Panc1 (cell line): Measurements from ENCODE around the gene MNT. TPM values are rescaled to one million over a fixed set of nuclear protein-coding genes. Genes with fewer than 3 reads are reported as not detected.

Experiments used
- ATAC-seq: fragments of 200-7000 bp; cut with Tn5 transposase; 2 replicates; pipeline ENCODE4 v1.9.1; 2020; ENCODE audit warnings: mild to moderate bottlenecking, moderate library complexity
- BruUV-seq: library from RNA; stranded (reverse); fragments of 400-500 nt; replicated peaks from 2 replicates; lab custom pipeline; 2021; lab: Mats Ljungman, UMichigan
- CTCF ChIA-PET: fragments of 300-600 bp; sonication (Branson Sonifier 250); formaldehyde crosslinking; loops from one replicate; lab custom pipeline; 2022; ENCODE audit warnings: antibody characterized with exemption; lab: Charles Lee
- POLR2A ChIA-PET: fragments of 300-600 bp; sonication (Branson Sonifier 250); formaldehyde crosslinking; loops from one replicate; lab custom pipeline; 2022; ENCODE audit warnings: antibody characterized with exemption; lab: Charles Lee
- DNase-seq: peaks from one replicate; pipeline ENCODE4 v3.0.0-alpha.2; 2010; ENCODE audit warnings: low read depth, low spot score
- H3K27ac ChIP-seq: 2 replicates; pipeline ENCODE4 v1.5.1; 2011; ENCODE audit warnings: mild to moderate bottlenecking, low read length, inconsistent platforms
- H3K27me3 ChIP-seq: fragments of 200-500 bp; sonication (Bioruptor generic); 2 replicates; pipeline ENCODE4 v1.6.0; 2014; ENCODE audit warnings: low read length, inconsistent platforms; ENCODE audit not compliant: control insufficient read depth, insufficient read depth
- H3K36me3 ChIP-seq: fragments of 200-500 bp; sonication (Bioruptor generic); 2 replicates; pipeline ENCODE4 v1.5.1; 2014; ENCODE audit warnings: inconsistent platforms, mild to moderate bottlenecking, low read length, moderate library complexity; ENCODE audit not compliant: control insufficient read depth, insufficient read depth
- H3K4me1 ChIP-seq: 2 replicates; pipeline ENCODE4 v1.5.1; 2011; ENCODE audit warnings: inconsistent platforms, mild to moderate bottlenecking, low read length, moderate library complexity; ENCODE audit not compliant: control insufficient read depth, insufficient read depth
- H3K4me3 ChIP-seq, 2 experiments: 2 replicates each; pipeline ENCODE4 v1.5.1; 2011 to 2012; ENCODE audit warnings: low read depth in 2 of 2, low read length in 2 of 2, mild to moderate bottlenecking in 2 of 2, inconsistent platforms in 1 of 2, moderate library complexity in 1 of 2
- H3K9me3 ChIP-seq: fragments of 200-500 bp; sonication (Bioruptor generic); 2 replicates; pipeline ENCODE4 v1.5.1; 2014; ENCODE audit warnings: low read depth, mild to moderate bottlenecking, inconsistent platforms, low read length, moderate library complexity; ENCODE audit not compliant: control insufficient read depth, insufficient read depth
- CTCF ChIP-seq: fragments of 450-650 bp; IDR thresholded peaks from 2 replicates; pipeline ENCODE4 v1.5.1; 2017; ENCODE audit warnings: mild to moderate bottlenecking
- POLR2AphosphoS5 ChIP-seq: IDR thresholded peaks from 2 replicates; pipeline ENCODE4 v1.6.1; 2012; ENCODE audit warnings: mild to moderate bottlenecking, low read depth, low read length, moderate library complexity
- REST ChIP-seq, 2 experiments: IDR thresholded peaks; 2 replicates each; pipeline ENCODE4 v1.6.1; 2011 to 2012; ENCODE audit warnings: low read depth in 2 of 2, control low read depth in 1 of 2, low read length in 1 of 2, mild to moderate bottlenecking in 1 of 2, moderate library complexity in 1 of 2; ENCODE audit not compliant: insufficient read depth in 1 of 2
- SIN3A ChIP-seq: IDR thresholded peaks from 2 replicates; pipeline ENCODE4 v1.6.1; 2012; ENCODE audit warnings: low read depth, mild to moderate bottlenecking, low read length, moderate library complexity, borderline replicate concordance; ENCODE audit not compliant: insufficient read depth
- TCF7L2 ChIP-seq: IDR thresholded peaks from 2 replicates; pipeline ENCODE4 v1.6.1; 2011; ENCODE audit warnings: mild to moderate bottlenecking, low read depth, low read length, inconsistent platforms
- in situ Hi-C: cut with HindIII; loops from 2 replicates; pipeline ENCODE4 v1.10.0; 2016; ENCODE audit warnings: low sequenced_read_pairs, low pct_unique_long_range_greater_than_20kb
- intact Hi-C: fragments of 100-400 bp; cut with micrococcal nuclease; formaldehyde crosslinking; loops from one replicate; pipeline ENCODE4 v1.10.0; 2022; ENCODE audit not compliant: unreplicated experiment
- total RNA-seq: library from RNA; stranded (reverse); gene quantifications from one replicate; pipeline ENCODE4 v1.2.1, GENCODE V29; 2021; ENCODE audit not compliant: unreplicated experiment

Gene MNT
- total RNA-seq, 1 experiment from 2014 or later = 31.8 TPM

DNA sequence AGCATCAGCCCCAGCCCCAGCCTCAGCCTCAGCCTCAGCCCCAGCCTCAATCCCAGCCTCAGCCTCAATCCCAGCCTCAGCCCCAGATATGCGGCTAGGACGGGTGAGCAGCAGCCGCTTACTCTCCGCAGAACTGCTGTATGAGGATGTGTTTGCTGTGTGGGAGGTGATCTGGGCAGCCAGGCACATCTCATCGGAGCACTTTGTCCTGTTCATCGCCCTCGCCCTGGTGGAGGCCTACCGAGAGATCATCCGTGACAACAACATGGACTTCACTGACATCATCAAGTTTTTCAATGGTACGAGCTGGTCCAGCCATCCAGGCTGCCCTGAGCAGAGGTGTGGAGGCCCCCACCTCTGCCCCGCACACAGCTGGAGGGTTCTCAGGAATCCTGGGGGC is 22.0 kb downstream of the MNT start:
- no peak for DNase-seq
- ATAC-seq = no peak
- peaks cover 5% of the 10 kb centered on the region for H3K4me1 ChIP-seq
- POLR2A ChIA-PET = interaction anchor here (0.7 kb wide), 1 partner anchor 296 kb away, joined by 3 read pairs; no protein-coding TSS in a partner anchor
- no peaks in the 10 kb centered on the region for H3K27me3 ChIP-seq
- no peak overlapping the region for H3K27ac ChIP-seq
- H3K36me3 ChIP-seq = no peaks in the 10 kb centered on the region
- intact Hi-C loops (no loop called here), in situ Hi-C loops (no loop called here)
- TF ChIP-seq CTCF (no peak), REST (IDR thresholded peaks at IDR 0.05; ENCODE audit: insufficient read depth in 1 of 2, low read depth in 2 of 2, low read length in 1 of 2) (no peak), TCF7L2 (no peak), POLR2AphosphoS5 (no peak)
- no peaks in the 10 kb centered on the region for H3K9me3 ChIP-seq
- no peak overlapping the region for H3K4me3 ChIP-seq
- CTCF ChIA-PET = no interaction called here
- BruUV-seq = no TSS peak

DNA sequence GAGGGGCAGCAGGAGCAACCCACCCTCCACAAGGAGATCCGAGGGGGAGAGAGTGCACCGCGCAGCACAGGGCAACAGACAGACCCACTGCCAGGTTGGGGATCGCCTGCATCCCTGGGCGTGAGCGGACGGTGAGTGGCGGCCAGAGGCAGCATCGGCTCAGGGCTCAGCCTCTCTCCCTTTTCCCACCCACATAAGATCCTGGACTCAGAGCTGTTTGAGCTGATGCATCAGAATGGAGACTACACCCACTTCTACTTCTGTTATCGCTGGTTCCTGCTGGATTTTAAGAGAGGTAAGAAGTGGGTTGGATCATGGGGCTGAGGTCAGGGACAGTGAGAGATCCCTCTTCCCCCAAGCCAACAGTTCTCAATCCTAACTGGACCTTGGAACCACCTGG is 23.2 kb downstream of the MNT start:
- H3K27ac ChIP-seq = no peak overlapping the region
- no peaks in the 10 kb centered on the region for H3K36me3 ChIP-seq
- no peaks in the 10 kb centered on the region for H3K27me3 ChIP-seq
- ChIA-PET CTCF (no interaction called here), POLR2A (no interaction called here)
- in situ Hi-C loops (no loop called here), intact Hi-C loops (no loop called here)
- DNase-seq (no peak), ATAC-seq (no peak)
- TF ChIP-seq POLR2AphosphoS5 (no peak), REST (IDR thresholded peaks at IDR 0.05; ENCODE audit: insufficient read depth in 1 of 2, low read depth in 2 of 2, low read length in 1 of 2) (no peak), TCF7L2 (no peak), CTCF (no peak), SIN3A (no peak)
- BruUV-seq = no TSS peak
- H3K9me3 ChIP-seq = no peaks in the 10 kb centered on the region
- no peaks in the 10 kb centered on the region; the same call in 1 of the 2 replicates for H3K4me1 ChIP-seq
- H3K4me3 ChIP-seq = no peak overlapping the region
